Measurements from ENCODE around the gene FAM193B. TPM values are rescaled to one million over a fixed set of nuclear protein-coding genes. Genes with fewer than 3 reads are reported as not detected.
A peak's percentile ranks its signal among the peaks of the same experiment; 100 is the strongest.

FAM193B gene
- total and polyA plus RNA-seq, 2 of the 13 experiments (the other 11 are each of a cell fraction or from before 2014, with no cell fraction given) = 21.2 to 40.9 TPM

DNA sequence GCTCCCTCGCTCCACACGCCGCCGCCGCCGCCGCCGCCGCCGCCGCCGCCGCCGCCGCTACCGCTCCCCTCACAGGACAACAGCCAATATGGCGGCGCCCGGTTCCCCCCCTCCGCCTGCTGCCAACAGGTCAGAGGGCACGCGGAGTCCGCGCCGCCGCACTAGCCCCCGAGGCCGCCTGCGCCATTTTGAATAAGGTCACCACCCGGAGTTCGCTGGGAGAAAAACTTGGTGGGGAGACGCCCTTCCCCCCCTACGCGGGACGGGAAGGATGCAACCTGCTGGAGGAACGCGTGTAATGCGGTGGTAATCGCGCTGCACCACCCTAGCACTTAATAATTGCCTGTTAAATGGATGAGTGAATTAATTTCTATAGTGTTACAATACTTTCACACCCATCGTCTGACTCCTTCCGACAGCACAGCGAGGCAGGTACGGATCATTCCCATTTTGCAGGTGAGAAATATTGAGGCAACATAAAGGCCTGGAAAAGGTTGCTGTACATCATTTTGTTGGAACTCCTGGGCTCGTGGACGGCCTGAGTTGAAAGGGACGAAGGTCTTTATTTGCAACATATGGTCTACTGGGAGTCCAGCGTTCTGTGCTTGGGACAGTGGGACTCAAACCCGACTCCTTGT lies at the start of gene FAM193B (continued):
- TF ChIP-seq, protein P1, sequence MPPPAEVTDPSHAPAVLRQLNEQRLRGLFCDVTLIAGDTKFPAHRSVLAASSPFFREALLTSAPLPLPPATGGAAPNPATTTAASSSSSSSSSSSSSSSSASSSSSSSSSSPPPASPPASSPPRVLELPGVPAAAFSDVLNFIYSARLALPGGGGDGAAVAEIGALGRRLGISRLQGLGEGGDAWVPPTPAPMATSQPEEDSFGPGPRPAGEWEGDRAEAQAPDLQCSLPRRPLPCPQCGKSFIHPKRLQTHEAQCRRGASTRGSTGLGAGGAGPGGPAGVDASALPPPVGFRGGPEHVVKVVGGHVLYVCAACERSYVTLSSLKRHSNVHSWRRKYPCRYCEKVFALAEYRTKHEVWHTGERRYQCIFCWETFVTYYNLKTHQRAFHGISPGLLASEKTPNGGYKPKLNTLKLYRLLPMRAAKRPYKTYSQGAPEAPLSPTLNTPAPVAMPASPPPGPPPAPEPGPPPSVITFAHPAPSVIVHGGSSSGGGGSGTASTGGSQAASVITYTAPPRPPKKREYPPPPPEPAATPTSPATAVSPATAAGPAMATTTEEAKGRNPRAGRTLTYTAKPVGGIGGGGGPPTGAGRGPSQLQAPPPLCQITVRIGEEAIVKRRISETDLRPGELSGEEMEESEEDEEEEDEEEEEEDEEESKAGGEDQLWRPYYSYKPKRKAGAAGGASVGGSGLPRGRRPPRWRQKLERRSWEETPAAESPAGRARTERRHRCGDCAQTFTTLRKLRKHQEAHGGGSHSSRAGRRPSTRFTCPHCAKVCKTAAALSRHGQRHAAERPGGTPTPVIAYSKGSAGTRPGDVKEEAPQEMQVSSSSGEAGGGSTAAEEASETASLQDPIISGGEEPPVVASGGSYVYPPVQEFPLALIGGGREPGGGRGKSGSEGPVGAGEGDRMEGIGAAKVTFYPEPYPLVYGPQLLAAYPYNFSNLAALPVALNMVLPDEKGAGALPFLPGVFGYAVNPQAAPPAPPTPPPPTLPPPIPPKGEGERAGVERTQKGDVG (CRISPR knock-in tag; IDR thresholded peaks at IDR 0.05; ENCODE audit: borderline replicate concordance) = no peak
- TF ChIP-seq ESRRA (CRISPR knock-in tag; IDR thresholded peaks at IDR 0.05; ENCODE audit: low read depth) (no peak), ATM (IDR thresholded peaks at IDR 0.05; ENCODE audit: borderline replicate concordance) (no peak), FOXJ3 (CRISPR knock-in tag; IDR thresholded peaks at IDR 0.05; ENCODE audit: borderline replicate concordance) (no peak), ZNF678 (CRISPR knock-in tag; IDR thresholded peaks at IDR 0.05) (no peak), ZEB1 (IDR thresholded peaks at IDR 0.05; ENCODE audit: insufficient replicate concordance, low read depth) (no peak), SNAI1 (CRISPR knock-in tag; IDR thresholded peaks at IDR 0.05; ENCODE audit: borderline replicate concordance) (no peak), ZNF124 (CRISPR knock-in tag; IDR thresholded peaks at IDR 0.05) (no peak), SOX13 (IDR thresholded peaks at IDR 0.05) (no peak), SOX13 (CRISPR knock-in tag; conservative IDR thresholded peaks at IDR 0.05 in 1 of 2, IDR thresholded peaks at IDR 0.05 in 1 of 2) (no peak), POGZ (CRISPR knock-in tag; IDR thresholded peaks at IDR 0.05) (peak; percentile 40; the same call in 1 of the 2 replicates), HDAC1 (CRISPR knock-in tag; IDR thresholded peaks at IDR 0.05) (peak; percentile 59), ZNF17 (CRISPR knock-in tag; IDR thresholded peaks at IDR 0.05) (no peak), RBFOX2 (IDR thresholded peaks at IDR 0.05; ENCODE audit: low read depth, low read length) (peak; percentile 68), AGO1 (IDR thresholded peaks at IDR 0.05; ENCODE audit: low read depth, low read length, poor library complexity, severe bottlenecking) (no peak), ZNF841 (CRISPR knock-in tag; IDR thresholded peaks at IDR 0.05; ENCODE audit: borderline replicate concordance) (no peak), ZNF383 (CRISPR knock-in tag; IDR thresholded peaks at IDR 0.05; ENCODE audit: borderline replicate concordance) (no peak), SP140L (CRISPR knock-in tag; IDR thresholded peaks at IDR 0.05; ENCODE audit: borderline replicate concordance) (no peak), ZNF790 (CRISPR knock-in tag; IDR thresholded peaks at IDR 0.05; ENCODE audit: borderline replicate concordance) (no peak), RARG (CRISPR knock-in tag; IDR thresholded peaks at IDR 0.05; ENCODE audit: low read depth) (no peak), HDAC6 (IDR thresholded peaks at IDR 0.05; ENCODE audit: low read depth, low read length) (no peak), ATRX (CRISPR knock-in tag; IDR thresholded peaks at IDR 0.05; ENCODE audit: borderline replicate concordance) (no peak)
- TF ChIP-seq, protein P2, sequence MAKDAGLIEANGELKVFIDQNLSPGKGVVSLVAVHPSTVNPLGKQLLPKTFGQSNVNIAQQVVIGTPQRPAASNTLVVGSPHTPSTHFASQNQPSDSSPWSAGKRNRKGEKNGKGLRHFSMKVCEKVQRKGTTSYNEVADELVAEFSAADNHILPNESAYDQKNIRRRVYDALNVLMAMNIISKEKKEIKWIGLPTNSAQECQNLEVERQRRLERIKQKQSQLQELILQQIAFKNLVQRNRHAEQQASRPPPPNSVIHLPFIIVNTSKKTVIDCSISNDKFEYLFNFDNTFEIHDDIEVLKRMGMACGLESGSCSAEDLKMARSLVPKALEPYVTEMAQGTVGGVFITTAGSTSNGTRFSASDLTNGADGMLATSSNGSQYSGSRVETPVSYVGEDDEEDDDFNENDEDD (CRISPR knock-in tag; IDR thresholded peaks at IDR 0.05; ENCODE audit: borderline replicate concordance) = 0 out of 2 replicates have a peak, but pooled peaks have one; percentile 31
- TF ChIP-seq, protein P3, sequence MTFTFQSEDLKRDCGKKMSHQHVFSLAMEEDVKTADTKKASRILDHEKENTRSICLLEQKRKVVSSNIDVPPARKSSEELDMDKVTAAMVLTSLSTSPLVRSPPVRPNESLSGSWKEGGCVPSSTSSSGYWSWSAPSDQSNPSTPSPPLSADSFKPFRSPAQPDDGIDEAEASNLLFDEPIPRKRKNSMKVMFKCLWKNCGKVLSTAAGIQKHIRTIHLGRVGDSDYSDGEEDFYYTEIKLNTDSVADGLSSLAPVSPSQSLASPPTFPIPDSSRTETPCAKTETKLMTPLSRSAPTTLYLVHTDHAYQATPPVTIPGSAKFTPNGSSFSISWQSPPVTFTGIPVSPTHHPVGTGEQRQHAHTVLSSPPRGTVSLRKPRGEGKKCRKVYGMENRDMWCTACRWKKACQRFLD (CRISPR knock-in tag; IDR thresholded peaks at IDR 0.05; ENCODE audit: borderline replicate concordance) = no peak
